A549 (cell line): ENCODE measurements around the gene TFF1. TPM values are rescaled to one million over a fixed set of nuclear protein-coding genes. Genes with fewer than 3 reads are reported as not detected.

Source experiments
- ATAC-seq, 2 experiments: fragments of 200-7000 bp in 1 of 2; fragments of >200 bp in 1 of 2; cut with Nextera tagmentation in 1 of 2; cut with Tn5 transposase in 1 of 2; 3 replicates each; pipeline versions ENCODE4 v1.8.0 to v1.9.1; 2018 to 2020; ENCODE audit warnings: mild to moderate bottlenecking in 1 of 2, moderate library complexity in 1 of 2
- CTCF ChIA-PET: fragments of 300-600 bp; sonication (Branson Sonifier 250); formaldehyde crosslinking; extraction: SDS; loops from one replicate; lab custom pipeline; 2021; ENCODE audit warnings: antibody characterized with exemption, inconsistent platforms; lab: Yijun Ruan, JAX
- POLR2A ChIA-PET: fragments of 350-600 bp; formaldehyde crosslinking; extraction: SDS; loops from one replicate; lab custom pipeline; 2021; ENCODE audit warnings: antibody characterized with exemption, inconsistent platforms; lab: Yijun Ruan, JAX
- DNase-seq, 2 experiments: peaks; one replicate each; pipeline versions ENCODE4 v3.0.0 to v3.0.0-alpha.2; 2011 to 2016; ENCODE audit warnings: low read depth in 1 of 2, low spot score in 1 of 2
- FAIRE-seq: peaks from 2 replicates; lab custom pipeline; 2011; peaks lifted over from hg19 to GRCh38; lab: Jason Lieb, UNC
- H3K27ac ChIP-seq, 2 experiments: fragments of >200 bp; sonication (Bioruptor Twin); formaldehyde crosslinking; 3 replicates each; pipeline ENCODE4 v1.5.1; 2016 to 2017
- H3K4me1 ChIP-seq: fragments of >200 bp; sonication (Bioruptor Twin); formaldehyde crosslinking; 3 replicates; pipeline ENCODE4 v1.6.1; 2016
- H3K4me2 ChIP-seq: fragments of >200 bp; sonication (Bioruptor Twin); formaldehyde crosslinking; 3 replicates; pipeline ENCODE4 v1.6.1; 2016
- H3K4me3 ChIP-seq: fragments of >200 bp; sonication (Bioruptor Twin); formaldehyde crosslinking; 3 replicates; pipeline ENCODE4 v1.5.1; 2016
- H3K9me3 ChIP-seq: fragments of >200 bp; sonication (Bioruptor Twin); formaldehyde crosslinking; 3 replicates; pipeline ENCODE4 v1.6.1; 2016
- E2F6 ChIP-seq: IDR thresholded peaks from 2 replicates; pipeline ENCODE4 v1.6.1; 2012; ENCODE audit warnings: low read depth, borderline replicate concordance
- EHF ChIP-seq: fragments of 250-450 bp; sonication (Bioruptor Pico); IDR thresholded peaks from 2 replicates; pipeline ENCODE4 v1.5.0; 2020; ENCODE audit warnings: mild to moderate bottlenecking
- ELK1 ChIP-seq: fragments of 150-350 bp; IDR thresholded peaks from 2 replicates; pipeline ENCODE4 v1.6.1; 2014; ENCODE audit warnings: low read depth, mild to moderate bottlenecking, low read length
- EP300 ChIP-seq, 2 experiments: fragments of >200 bp; sonication (Bioruptor Twin); formaldehyde crosslinking; IDR thresholded peaks; 2 replicates in 1 of 2; 3 replicates in 1 of 2; pipeline ENCODE4 v1.6.1; 2016 to 2017
- FOXS1 ChIP-seq: fragments of 250-450 bp; sonication (Bioruptor Pico); IDR thresholded peaks from 2 replicates; pipeline ENCODE4 v1.5.0; 2020; ENCODE audit warnings: mild to moderate bottlenecking, moderate library complexity
- GATA3 ChIP-seq: IDR thresholded peaks from 2 replicates; pipeline ENCODE4 v1.6.1; 2012; ENCODE audit warnings: borderline replicate concordance
- HOXB13 ChIP-seq: fragments of 250-450 bp; sonication (Bioruptor Pico); IDR thresholded peaks from 2 replicates; pipeline ENCODE4 v1.5.0; 2020; ENCODE audit warnings: low read depth, mild to moderate bottlenecking, moderate library complexity
- JUN ChIP-seq, 2 experiments: fragments of >200 bp; sonication (Bioruptor Twin); formaldehyde crosslinking; IDR thresholded peaks; 2 replicates in 1 of 2; 3 replicates in 1 of 2; pipeline ENCODE4 v1.6.1; 2016 to 2017
- JUNB ChIP-seq: fragments of >200 bp; sonication (Bioruptor Twin); formaldehyde crosslinking; IDR thresholded peaks from 2 replicates; pipeline ENCODE4 v1.6.1; 2016
- MAX ChIP-seq: IDR thresholded peaks from 2 replicates; pipeline ENCODE4 v1.6.1; 2012
- MAZ ChIP-seq: fragments of 150-350 bp; IDR thresholded peaks from 2 replicates; pipeline ENCODE4 v1.6.1; 2014; ENCODE audit warnings: antibody characterized with exemption, low read depth, low read length, borderline replicate concordance
- MYC ChIP-seq: IDR thresholded peaks from 2 replicates; pipeline ENCODE4 v1.6.1; 2012; ENCODE audit warnings: mild to moderate bottlenecking, inconsistent platforms, low read length, improper control_type of control experiment, borderline replicate concordance
- NR3C1 ChIP-seq: fragments of >200 bp; sonication (Bioruptor Twin); formaldehyde crosslinking; IDR thresholded peaks from 3 replicates; pipeline ENCODE4 v1.6.1; 2017
- SMC3 ChIP-seq: fragments of >200 bp; sonication (Bioruptor Twin); formaldehyde crosslinking; IDR thresholded peaks from 3 replicates; pipeline ENCODE4 v1.6.1; 2018; ENCODE audit warnings: inconsistent platforms
- USF2 ChIP-seq: fragments of 450-650 bp; IDR thresholded peaks from 2 replicates; pipeline ENCODE4 v1.6.1; 2014; ENCODE audit warnings: antibody characterized with exemption
- WGBS: methylation state at CpG from one replicate; pipeline ENCODE4 v1.1.6; 2017; ENCODE audit errors: missing lambda C conversion rate; 5-methylcytosine and 5-hydroxymethylcytosine counted together
- polyA plus RNA-seq, 4 experiments: library from polyadenylated mRNA; depleted of rRNA in 3 of 4; stranded (reverse); fragments of >200 nt; fragmentation: RNase III in 1 of 4; extraction: RNeasy Plus Mini Kit Qiagen cat#74134 plus additional on column Dnase treatment in 1 of 4; gene quantifications; 2 replicates in 3 of 4; 3 replicates in 1 of 4; pipeline ENCODE4 v1.2.3, GENCODE V29; 2011 to 2017
- TF ChIP-seq, protein P1 (sequence below): IDR thresholded peaks from 2 replicates; pipeline ENCODE4 v1.6.1; 2012

The TFF1 gene
- polyA plus RNA-seq, 2 of the 4 experiments (the other 2 are of a cell fraction): 1.0 to 5.8 TPM

DNA sequence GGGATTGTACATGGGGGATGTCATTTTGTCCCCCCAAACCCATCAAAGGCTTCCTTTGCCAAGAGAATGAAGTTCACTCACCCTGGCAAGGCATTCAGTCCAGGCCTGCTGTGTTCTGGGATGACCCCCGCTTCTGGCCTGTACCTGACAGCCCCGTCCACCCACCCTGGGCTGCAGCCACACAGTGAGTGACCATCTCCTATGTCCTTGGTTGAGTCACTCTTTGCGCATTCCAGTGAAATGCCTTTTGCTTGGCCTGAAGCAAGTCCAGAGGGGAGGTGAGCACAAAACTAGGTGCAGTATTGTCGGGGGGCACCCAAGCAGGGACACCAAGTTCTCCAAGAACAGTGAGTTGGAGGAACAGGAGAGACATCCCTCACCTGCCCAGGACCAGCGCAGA is 19.3 kb upstream of the TFF1 start:
- H3K27ac ChIP-seq: no peak overlapping the region
- no peak for DNase-seq
- FAIRE-seq: no peak
- peaks cover 9% of the 10 kb centered on the region; the same call in 2 of the 3 replicates for H3K9me3 ChIP-seq
- CTCF ChIA-PET: no interaction called here
- TF ChIP-seq ELK1: no peak
- TF ChIP-seq SMC3: no peak
- TF ChIP-seq JUNB: no peak
- TF ChIP-seq, protein P1, sequence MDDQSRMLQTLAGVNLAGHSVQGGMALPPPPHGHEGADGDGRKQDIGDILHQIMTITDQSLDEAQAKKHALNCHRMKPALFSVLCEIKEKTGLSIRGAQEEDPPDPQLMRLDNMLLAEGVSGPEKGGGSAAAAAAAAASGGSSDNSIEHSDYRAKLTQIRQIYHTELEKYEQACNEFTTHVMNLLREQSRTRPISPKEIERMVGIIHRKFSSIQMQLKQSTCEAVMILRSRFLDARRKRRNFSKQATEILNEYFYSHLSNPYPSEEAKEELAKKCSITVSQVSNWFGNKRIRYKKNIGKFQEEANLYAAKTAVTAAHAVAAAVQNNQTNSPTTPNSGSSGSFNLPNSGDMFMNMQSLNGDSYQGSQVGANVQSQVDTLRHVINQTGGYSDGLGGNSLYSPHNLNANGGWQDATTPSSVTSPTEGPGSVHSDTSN: no peak
- H3K4me2 ChIP-seq: no peak overlapping the region
- POLR2A ChIA-PET: no interaction called here
- ATAC-seq: no peak
- no peaks in the 10 kb centered on the region for H3K4me1 ChIP-seq
- 68% methylated on average over 5 of the region's 5 CpGs for WGBS
- H3K4me3 ChIP-seq: no peak overlapping the region

GRCh38 chr21:42384989-42385388 is 18.7 kb upstream of the TFF1 start:
- TF ChIP-seq, protein P1: no peak
- TF ChIP-seq JUN (IDR thresholded peaks at IDR 0.05) (no peak), MAX (no peak), EHF (no peak), HOXB13 (CRISPR knock-in tag) (no peak), MYC (no peak), MAZ (no peak), E2F6 (no peak)
- FAIRE-seq: no peak
- no peak for ATAC-seq
- Histone ChIP-seq H3K9me3 (peaks cover 9% of the 10 kb centered on the region; the same call in 2 of the 3 replicates), H3K4me2 (no peak overlapping the region), H3K27ac (no peak overlapping the region), H3K4me1 (no peaks in the 10 kb centered on the region), H3K4me3 (no peak overlapping the region)
- 80% methylated on average over 2 of the region's 2 CpGs for WGBS
- CTCF ChIA-PET: no interaction called here
- POLR2A ChIA-PET: no interaction called here
- DNase-seq: no peak

- 64% methylated on average over 8 of the region's 8 CpGs for WGBS
- ChIA-PET CTCF (interaction anchor here (0.6 kb wide), 1 partner anchor 15 kb away, joined by 3 read pairs; no protein-coding TSS in a partner anchor), POLR2A (no interaction called here)
- Histone ChIP-seq H3K4me2 (no peak overlapping the region), H3K9me3 (peaks cover 9% of the 10 kb centered on the region; the same call in 2 of the 3 replicates), H3K27ac (no peak overlapping the region), H3K4me1 (no peaks in the 10 kb centered on the region), H3K4me3 (no peak overlapping the region)
- ATAC-seq (no peak), DNase-seq (no peak), FAIRE-seq (no peak)
- TF ChIP-seq USF2 (no peak), EP300 (IDR thresholded peaks at IDR 0.05) (no peak), GATA3 (no peak), FOXS1 (CRISPR knock-in tag) (no peak), NR3C1 (no peak), JUN (IDR thresholded peaks at IDR 0.05) (no peak)
Observed at GRCh38 chr21:42384156-42384945, 18.0 kb upstream of the TFF1 start.
